ENCODE measurements around the gene SEC23B. TPM values are rescaled to one million over a fixed set of nuclear protein-coding genes. Genes with fewer than 3 reads are reported as not detected.
A peak's percentile ranks its signal among the peaks of the same experiment; 100 is the strongest.

SEC23B gene
- total and polyA plus RNA-seq, 10 of the 15 experiments (the other 5 are each of a cell fraction or from before 2014, with no cell fraction given): 49.1 to 121 (median 75.6) TPM

- no TSS peak for BruUV-seq (replicated peaks)
- DNase-seq (ENCODE audit: low read depth, low spot score) (no peak), ATAC-seq (no peak), FAIRE-seq (no peak)
- peak overlapping the region; percentile 73; the same call in 1 of the 2 replicates for H3K4me3 ChIP-seq
- ChIA-PET SMC1A (ENCODE audit: uncharacterized antibody, unreplicated experiment) (interaction anchor here (0.9 to 3.9 kb wide), 8 partner anchors 10 to 84 kb away, joined by 3 to 83 read pairs (median 5); partner anchors contain the start of genes DZANK1, POLR3F and SEC23B), RAD21 (ENCODE audit: unreplicated experiment) (interaction anchor here (1.0 to 4.0 kb wide), 7 partner anchors 8 to 927 kb away, joined by 3 to 67 read pairs (median 4); partner anchors contain the start of genes DZANK1, POLR3F and SEC23B), POLR2A (interaction anchor here (1.9 to 4.7 kb wide), 3 partner anchors 9 to 69 kb away, joined by 7 to 96 read pairs (median 20); partner anchors contain the start of genes DZANK1, POLR3F, SEC23B and SMIM26), CTCF (interaction anchor here (0.7 to 5.2 kb wide), 5 partner anchors 10 to 84 kb away, joined by 3 to 46 read pairs (median 3); partner anchors contain the start of genes POLR3F and SEC23B)
- no peak overlapping the region for H3K4me2 ChIP-seq (ENCODE audit: control insufficient read depth, insufficient read depth)
- 0 out of 2 replicates have a peak overlapping the region, but pooled peaks have one; percentile 58 for H3K9ac ChIP-seq (ENCODE audit: control insufficient read depth, insufficient read depth, low read length)
- no peaks in the 10 kb centered on the region for H3K4me1 ChIP-seq (ENCODE audit: control insufficient read depth, insufficient read depth, low read length)
- no peaks in the 10 kb centered on the region for H3K9me3 ChIP-seq (replicated peaks; ENCODE audit: control insufficient read depth, insufficient read depth, low read length)
- H4K20me1 ChIP-seq (ENCODE audit: control insufficient read depth, insufficient read depth): no peaks in the 10 kb centered on the region
- intact Hi-C loops (cut with micrococcal nuclease; ENCODE audit: unreplicated experiment) (loop anchor here (1.0 to 2.0 kb wide), 2 partner anchors 10 to 69 kb away; partner anchors contain the start of genes SEC23B and SMIM26), in situ Hi-C loops (cut with MboI) (no loop called here)
- H3K27ac ChIP-seq (ENCODE audit: control insufficient read depth, insufficient read depth): no peak overlapping the region
- 0 out of 4 replicates have a peak, but pooled peaks cover 0 to 3% of the 10 kb centered on the region in 2 experiments for H3K36me3 ChIP-seq (ENCODE audit: control insufficient read depth in 2 of 2, insufficient read depth in 2 of 2, low read length in 1 of 2)
- no peak for TF ChIP-seq TCF12 (IDR thresholded peaks at IDR 0.05; ENCODE audit: low read depth, low read length)
- no peak for TF ChIP-seq BACH1 (IDR thresholded peaks at IDR 0.05; ENCODE audit: borderline replicate concordance)
- no peak for TF ChIP-seq NR2C2 (IDR thresholded peaks at IDR 0.05; ENCODE audit: borderline replicate concordance, control insufficient read depth, insufficient read length, low read depth)
- no peak for TF ChIP-seq EP300 (IDR thresholded peaks at IDR 0.05; ENCODE audit: borderline replicate concordance in 1 of 2, control insufficient read depth in 1 of 2, low read depth in 2 of 2, low read length in 2 of 2)
- no peak for TF ChIP-seq ATF2 (IDR thresholded peaks at IDR 0.05; ENCODE audit: low read length)
- no peak for TF ChIP-seq ZNF384 (IDR thresholded peaks at IDR 0.05; ENCODE audit: borderline replicate concordance, low read depth, low read length)
- TF ChIP-seq EGR1 (IDR thresholded peaks at IDR 0.05; ENCODE audit: borderline replicate concordance in 1 of 2, low read depth in 2 of 2, low read length in 2 of 2): no peak
- no peak for TF ChIP-seq SMARCA5 (IDR thresholded peaks at IDR 0.05)
- no peak for TF ChIP-seq NFYB (IDR thresholded peaks at IDR 0.05; ENCODE audit: insufficient read depth, low read depth, low read length)
- no peak for TF ChIP-seq JUNB (IDR thresholded peaks at IDR 0.05)
- no peak for TF ChIP-seq SKIL (IDR thresholded peaks at IDR 0.05; ENCODE audit: low read depth, poor library complexity, severe bottlenecking)
- no peak for TF ChIP-seq HSF1 (IDR thresholded peaks at IDR 0.05; ENCODE audit: low read depth, low read length)
- TF ChIP-seq IRF5 (IDR thresholded peaks at IDR 0.05; ENCODE audit: borderline replicate concordance): no peak
- H2AFZ ChIP-seq (ENCODE audit: control insufficient read depth, low read depth, low read length): peak overlapping the region; percentile 94
- H3K27me3 ChIP-seq (replicated peaks in 1 of 2; ENCODE audit: control insufficient read depth in 2 of 2, insufficient read depth in 2 of 2, low read length in 1 of 2): no peaks in the 10 kb centered on the region
- 97% methylated on average over 3 of the region's 3 CpGs for WGBS (ENCODE audit: insufficient coverage, insufficient replicate concordance, low lambda C conversion rate, missing lambda C conversion rate)
- no peaks in the 10 kb centered on the region for H3K79me2 ChIP-seq (ENCODE audit: control insufficient read depth, insufficient read depth, low read length)
These were observed 10.1 kb upstream of the SEC23B start for GRCh38 chr20:18497603-18498002.
